ENCODE data around the gene IDH3A.
"Not testable (repeated sequence)": the region's sequence is repeated elsewhere in the genome, so short reads cannot be mapped to it uniquely, and the experiment has no call there.

The IDH3A gene

GRCh38 chr15:78140292-78140691 is 8.9 kb upstream of the IDH3A start:
- no peak overlapping the region for H3K4me3 ChIP-seq (ENCODE audit: low read depth, low read length)
- no peak for TF ChIP-seq CTCF (IDR thresholded peaks at IDR 0.05; ENCODE audit: insufficient read depth, low read depth, low read length, missing control alignments)
- no peak for DNase-seq (ENCODE audit: low read depth)

- TF ChIP-seq CTCF (IDR thresholded peaks at IDR 0.05; ENCODE audit: insufficient read depth, low read depth, low read length, missing control alignments) = no peak
- no peak for DNase-seq (ENCODE audit: low read depth)
- no peak overlapping the region for H3K4me3 ChIP-seq (ENCODE audit: low read depth, low read length)
Measured at GRCh38 chr15:78142332-78142731, 6.8 kb upstream of the IDH3A start.

GRCh38 chr15:78146425-78147154 is 2.6 kb upstream of the IDH3A start:
- TF ChIP-seq CTCF (IDR thresholded peaks at IDR 0.05; ENCODE audit: insufficient read depth, low read depth, low read length, missing control alignments) = no peak
- DNase-seq (ENCODE audit: low read depth) = no peak
- H3K4me3 ChIP-seq (ENCODE audit: low read depth, low read length) = no peak overlapping the region

GRCh38 chr15:78147566-78147965 is 1.6 kb upstream of the IDH3A start:
- no peak for TF ChIP-seq CTCF (IDR thresholded peaks at IDR 0.05; ENCODE audit: insufficient read depth, low read depth, low read length, missing control alignments)
- no peak for DNase-seq (ENCODE audit: low read depth)

GRCh38 chr15:78148392-78149067 is 632 bp upstream of the IDH3A start:
- DNase-seq (ENCODE audit: low read depth) = peak; percentile 18
- no peak for TF ChIP-seq CTCF (IDR thresholded peaks at IDR 0.05; ENCODE audit: insufficient read depth, low read depth, low read length, missing control alignments)
- H3K4me3 ChIP-seq (ENCODE audit: low read depth, low read length) = peak overlapping the region; percentile 91

More at GRCh38 chr15:78147566-78147965, 1.6 kb upstream of the IDH3A start:
- H3K4me3 ChIP-seq (ENCODE audit: low read depth, low read length) = no peak overlapping the region

GRCh38 chr15:78149805-78150751 is 916 bp downstream of the IDH3A start:
- peak overlapping the region; percentile 92 for H3K4me3 ChIP-seq (ENCODE audit: low read depth, low read length)
- no peak for TF ChIP-seq CTCF (IDR thresholded peaks at IDR 0.05; ENCODE audit: insufficient read depth, low read depth, low read length, missing control alignments)
- DNase-seq (ENCODE audit: low read depth) = peak; percentile 33

GRCh38 chr15:78151075-78151474 is 1.9 kb downstream of the IDH3A start:
- H3K4me3 ChIP-seq (ENCODE audit: low read depth, low read length) = not testable (repeated sequence)
- peak; percentile 34 for DNase-seq (ENCODE audit: low read depth)
